ENCODE data around the gene ITGA1. TPM values are rescaled to one million over a fixed set of nuclear protein-coding genes. Genes with fewer than 3 reads are reported as not detected.

Gene ITGA1
- total RNA-seq, 1 donor from 2014 or later = 3.2 TPM

DNA sequence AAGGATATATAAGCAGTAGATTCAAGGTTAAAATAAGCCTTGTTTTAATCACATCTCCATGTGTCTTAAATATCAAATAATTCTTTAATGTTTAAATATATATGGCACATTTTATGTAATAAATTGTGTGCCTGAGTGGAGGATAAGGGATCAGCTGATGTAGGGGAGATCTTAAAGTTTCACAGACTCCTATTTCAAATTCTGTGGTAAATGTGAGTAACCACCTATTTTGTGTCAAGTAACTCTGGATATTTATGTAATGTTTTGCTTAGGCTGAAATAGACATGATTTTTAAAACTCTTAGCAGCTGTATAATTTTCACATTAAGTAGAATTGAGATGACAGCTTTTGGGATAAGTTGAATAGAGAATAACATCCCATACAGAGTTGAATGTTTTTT lies 160.1 kb downstream of the ITGA1 start:
- no peak for DNase-seq (ENCODE audit: low read depth)
- TF ChIP-seq CTCF (conservative IDR thresholded peaks at IDR 0.05; ENCODE audit: low read depth, low read length) = no peak
- no peak overlapping the region for H3K4me3 ChIP-seq (ENCODE audit: low read depth, low read length)

GRCh38 chr5:52948418-52949076 lies 160.8 kb downstream of the ITGA1 start:
- DNase-seq (ENCODE audit: low read depth) = no peak
- H3K4me3 ChIP-seq (ENCODE audit: low read depth, low read length) = no peak overlapping the region
- peak; percentile 85 for TF ChIP-seq CTCF (conservative IDR thresholded peaks at IDR 0.05; ENCODE audit: low read depth, low read length)

- no peak for DNase-seq (ENCODE audit: low read depth)
- TF ChIP-seq CTCF (conservative IDR thresholded peaks at IDR 0.05; ENCODE audit: low read depth, low read length) = no peak
- no peak overlapping the region for H3K4me3 ChIP-seq (ENCODE audit: low read depth, low read length)
These were observed 163.0 kb downstream of the ITGA1 start for GRCh38 chr5:52950686-52951085.

GRCh38 chr5:52952483-52952882 lies 164.8 kb downstream of the ITGA1 start:
- no peak for TF ChIP-seq CTCF (conservative IDR thresholded peaks at IDR 0.05; ENCODE audit: low read depth, low read length)
- H3K4me3 ChIP-seq (ENCODE audit: low read depth, low read length) = no peak overlapping the region
- no peak for DNase-seq (ENCODE audit: low read depth)

DNA sequence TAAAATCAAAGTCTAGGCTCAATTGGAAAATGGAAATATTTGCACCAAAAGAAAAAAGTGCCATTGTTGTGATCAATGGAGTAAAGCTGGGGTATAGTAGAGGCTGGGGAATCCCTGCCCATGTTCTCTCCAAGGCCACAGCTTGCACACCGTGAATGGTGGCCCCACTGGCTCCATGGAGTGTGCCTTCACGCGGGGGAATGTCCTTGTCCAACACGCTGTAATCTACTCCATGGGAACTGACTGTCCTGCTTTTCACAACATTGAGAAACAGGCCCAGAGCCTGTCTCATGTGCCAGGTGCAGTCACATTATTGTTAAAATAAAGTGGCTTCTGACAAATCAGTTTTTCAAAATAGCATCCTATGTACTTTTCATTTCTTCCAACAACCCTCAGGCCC lies 168.3 kb downstream of the ITGA1 start:
- TF ChIP-seq CTCF (conservative IDR thresholded peaks at IDR 0.05; ENCODE audit: low read depth, low read length) = no peak
- no peak overlapping the region for H3K4me3 ChIP-seq (ENCODE audit: low read depth, low read length)
- DNase-seq (ENCODE audit: low read depth) = no peak

GRCh38 chr5:52956915-52957747 lies 169.4 kb downstream of the ITGA1 start:
- no peak overlapping the region for H3K4me3 ChIP-seq (ENCODE audit: low read depth, low read length)
- DNase-seq (ENCODE audit: low read depth) = no peak
- TF ChIP-seq CTCF (conservative IDR thresholded peaks at IDR 0.05; ENCODE audit: low read depth, low read length) = no peak

All from epithelial cell of proximal tubule (primary cell).